HFF-Myc (cell line): ENCODE data around the gene SELENBP1.

Experiments used
- DNase-seq: peaks from one replicate; pipeline ENCODE4 v3.0.0-alpha.2; 2011; ENCODE audit warnings: low read depth; ENCODE audit errors: extremely low read depth
- H3K4me3 ChIP-seq: replicated peaks from 2 replicates; pipeline ENCODE4 v1.5.1; 2011; ENCODE audit warnings: low read depth, mild to moderate bottlenecking, control low read depth, low read length
- CTCF ChIP-seq: IDR thresholded peaks from 2 replicates; pipeline ENCODE4 v1.5.1; 2012; ENCODE audit warnings: mild to moderate bottlenecking, low read depth, low read length, control low read depth; ENCODE audit errors: missing control alignments

Gene SELENBP1

GRCh38 chr1:151368393-151369301 is 3.9 kb downstream of the SELENBP1 start:
- TF ChIP-seq CTCF = no peak
- no peak for DNase-seq
- H3K4me3 ChIP-seq = no peak overlapping the region

GRCh38 chr1:151367658-151368392 is 4.7 kb downstream of the SELENBP1 start:
- no peak overlapping the region for H3K4me3 ChIP-seq
- no peak for TF ChIP-seq CTCF

GRCh38 chr1:151364996-151365395 is 7.5 kb downstream of the SELENBP1 start:
- no peak overlapping the region for H3K4me3 ChIP-seq
- no peak for DNase-seq
- TF ChIP-seq CTCF = peak; percentile 13

More at GRCh38 chr1:151367658-151368392, 4.7 kb downstream of the SELENBP1 start:
- DNase-seq = no peak

DNA sequence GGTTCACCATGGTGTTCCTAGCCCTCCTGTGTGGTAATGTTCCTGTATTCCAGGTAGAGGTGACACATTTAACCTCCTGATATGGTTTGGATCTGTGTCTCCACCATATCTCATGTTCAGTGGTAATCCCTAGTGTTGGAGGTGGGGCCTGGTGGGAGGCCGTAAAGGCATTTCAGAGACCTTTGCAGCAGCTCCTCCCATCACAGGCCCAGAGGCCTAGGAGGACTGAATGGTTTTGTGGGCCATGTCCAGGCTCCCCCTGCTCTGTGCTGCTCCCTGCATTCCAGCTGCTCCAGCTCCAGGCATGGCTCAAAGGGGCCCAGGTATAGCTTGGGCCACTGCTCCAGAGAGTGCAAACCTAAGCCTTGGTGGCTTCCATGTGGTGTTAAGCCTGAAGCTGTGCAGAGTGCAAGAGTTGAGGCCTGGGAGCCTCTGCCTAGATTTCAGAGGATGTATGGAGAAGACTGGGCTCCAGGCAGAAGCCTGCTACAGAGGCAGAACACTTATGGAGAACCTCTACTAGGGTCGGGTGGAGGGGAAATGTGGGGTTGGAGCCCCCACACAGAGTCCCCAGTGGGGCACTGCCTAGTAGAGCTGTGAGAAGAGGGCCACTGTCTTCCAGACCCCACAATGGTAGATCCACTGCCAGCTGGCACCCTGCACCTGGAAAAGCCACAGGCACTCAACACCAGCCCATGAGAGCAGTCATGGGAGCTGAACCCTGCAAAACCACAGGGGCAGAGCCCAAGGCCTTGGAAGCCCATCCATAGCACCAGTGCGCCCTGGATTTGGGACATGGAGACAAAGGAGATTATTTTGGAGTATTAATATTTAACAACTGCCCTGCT is 10.0 kb downstream of the SELENBP1 start:
- no peak for DNase-seq
- H3K4me3 ChIP-seq = no peak overlapping the region
- TF ChIP-seq CTCF = no peak

DNA sequence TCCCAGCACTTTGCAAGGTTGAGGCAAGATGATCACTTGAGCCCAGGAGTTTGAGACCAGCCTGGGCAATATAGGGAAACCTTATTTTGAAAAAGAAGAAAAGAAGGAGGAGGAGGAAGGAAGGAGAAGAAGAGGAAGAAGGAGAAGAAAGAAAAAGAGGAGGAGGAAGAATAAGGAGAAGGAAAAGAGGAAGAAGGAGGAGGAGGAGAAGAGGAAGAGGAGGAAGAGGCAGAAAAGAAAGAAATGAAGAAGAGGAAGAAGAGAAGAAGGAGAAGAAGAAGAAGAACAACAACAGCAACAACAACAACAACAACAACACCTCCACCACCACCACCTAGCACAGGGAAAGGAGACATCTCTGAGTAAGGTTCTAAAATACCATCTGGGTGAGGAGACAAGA is 10.6 kb downstream of the SELENBP1 start:
- TF ChIP-seq CTCF = no peak
- no peak overlapping the region for H3K4me3 ChIP-seq
- no peak for DNase-seq

DNA sequence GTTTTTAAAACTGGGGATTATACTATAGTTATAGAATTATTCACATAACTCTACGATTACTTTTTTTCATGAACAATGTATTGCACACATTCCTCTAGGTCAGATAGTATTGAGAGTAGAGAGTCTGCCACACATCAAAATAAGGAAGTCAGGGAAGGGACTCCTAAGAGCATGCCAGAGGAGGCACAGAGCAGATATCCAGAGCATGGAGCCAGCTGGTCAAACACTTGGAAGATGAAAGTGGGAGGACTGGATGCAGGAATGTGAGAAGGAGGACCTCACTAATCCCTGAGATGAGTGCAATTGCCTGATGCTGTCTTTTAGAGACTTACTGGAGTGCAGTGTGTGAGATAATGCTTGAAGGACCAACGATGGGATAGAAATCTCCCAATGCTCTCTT is 15.8 kb downstream of the SELENBP1 start:
- no peak overlapping the region for H3K4me3 ChIP-seq
- DNase-seq = no peak
- TF ChIP-seq CTCF = no peak
